A549 (cell line): ENCODE measurements around the gene KIZ.

Experiments
- CEBPB ChIP-seq, 2 experiments: fragments of >200 bp in 1 of 2; sonication (Bioruptor Twin) in 1 of 2; formaldehyde crosslinking in 1 of 2; IDR thresholded peaks; 2 replicates each; pipeline ENCODE4 v1.6.1; 2012 to 2016
- CTCF ChIP-seq: fragments of >200 bp; sonication (Bioruptor Twin); formaldehyde crosslinking; IDR thresholded peaks from 3 replicates; pipeline ENCODE4 v1.5.1; 2016
- EP300 ChIP-seq, 2 experiments: fragments of >200 bp; sonication (Bioruptor Twin); formaldehyde crosslinking; IDR thresholded peaks; 2 replicates in 1 of 2; 3 replicates in 1 of 2; pipeline ENCODE4 v1.6.1; 2016 to 2017
- JUN ChIP-seq, 2 experiments: fragments of >200 bp; sonication (Bioruptor Twin); formaldehyde crosslinking; IDR thresholded peaks; 2 replicates in 1 of 2; 3 replicates in 1 of 2; pipeline ENCODE4 v1.6.1; 2016 to 2017
- MAX ChIP-seq: IDR thresholded peaks from 2 replicates; pipeline ENCODE4 v1.6.1; 2012
- POLR2A ChIP-seq: IDR thresholded peaks from 2 replicates; pipeline ENCODE4 v1.6.1; 2012; ENCODE audit warnings: mild to moderate bottlenecking, low read length

- no peak for TF ChIP-seq EP300 (IDR thresholded peaks at IDR 0.05)
- TF ChIP-seq CEBPB (IDR thresholded peaks at IDR 0.05) = no peak
- no peak for TF ChIP-seq JUN (IDR thresholded peaks at IDR 0.05)
- no peak for TF ChIP-seq MAX
- no peak for TF ChIP-seq CTCF
- TF ChIP-seq POLR2A = no peak
Observed at GRCh38 chr20:21177767-21178166, 51.9 kb downstream of the KIZ start.
